LNCaP clone FGC (cell line): ENCODE results near the gene CSNK1G1.
"Not testable (repeated sequence)": the region's sequence is repeated elsewhere in the genome, so short reads cannot be mapped to it uniquely, and the experiment has no call there.

Experiments
- DNase-seq: peaks from one replicate; pipeline ENCODE4 v3.0.0-alpha.2; 2011; ENCODE audit warnings: low read depth
- H3K4me3 ChIP-seq: 2 replicates; pipeline ENCODE4 v1.5.1; 2011; ENCODE audit warnings: mild to moderate bottlenecking, low read depth, low read length, control low read depth
- TF ChIP-seq, protein P1 (sequence below): IDR thresholded peaks from 2 replicates; pipeline ENCODE4 v1.5.1; 2012; ENCODE audit warnings: mild to moderate bottlenecking; ENCODE audit not compliant: control insufficient read depth, insufficient read depth; ENCODE audit errors: extremely low read depth

CSNK1G1 gene

DNA sequence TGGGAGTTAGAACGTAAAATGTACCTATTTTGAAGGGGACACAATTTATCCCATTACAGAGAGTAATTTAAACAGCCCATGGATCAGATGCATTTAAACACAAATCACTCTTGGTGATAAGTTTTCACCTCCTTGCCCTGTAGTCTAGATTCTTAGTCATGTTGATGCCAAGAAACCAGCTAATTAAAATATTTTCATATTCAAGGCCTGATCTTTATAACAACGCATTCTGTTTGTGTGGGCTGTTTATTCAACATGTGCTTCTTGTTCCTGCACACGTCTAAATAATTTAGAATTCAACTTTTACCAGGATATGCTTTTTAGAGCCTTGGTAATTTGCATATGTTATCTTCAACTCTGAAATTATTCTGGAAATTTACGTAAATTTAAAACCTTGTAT is 234.4 kb downstream of the CSNK1G1 start:
- no peak for DNase-seq
- H3K4me3 ChIP-seq: no peak overlapping the region
- TF ChIP-seq, protein P1, sequence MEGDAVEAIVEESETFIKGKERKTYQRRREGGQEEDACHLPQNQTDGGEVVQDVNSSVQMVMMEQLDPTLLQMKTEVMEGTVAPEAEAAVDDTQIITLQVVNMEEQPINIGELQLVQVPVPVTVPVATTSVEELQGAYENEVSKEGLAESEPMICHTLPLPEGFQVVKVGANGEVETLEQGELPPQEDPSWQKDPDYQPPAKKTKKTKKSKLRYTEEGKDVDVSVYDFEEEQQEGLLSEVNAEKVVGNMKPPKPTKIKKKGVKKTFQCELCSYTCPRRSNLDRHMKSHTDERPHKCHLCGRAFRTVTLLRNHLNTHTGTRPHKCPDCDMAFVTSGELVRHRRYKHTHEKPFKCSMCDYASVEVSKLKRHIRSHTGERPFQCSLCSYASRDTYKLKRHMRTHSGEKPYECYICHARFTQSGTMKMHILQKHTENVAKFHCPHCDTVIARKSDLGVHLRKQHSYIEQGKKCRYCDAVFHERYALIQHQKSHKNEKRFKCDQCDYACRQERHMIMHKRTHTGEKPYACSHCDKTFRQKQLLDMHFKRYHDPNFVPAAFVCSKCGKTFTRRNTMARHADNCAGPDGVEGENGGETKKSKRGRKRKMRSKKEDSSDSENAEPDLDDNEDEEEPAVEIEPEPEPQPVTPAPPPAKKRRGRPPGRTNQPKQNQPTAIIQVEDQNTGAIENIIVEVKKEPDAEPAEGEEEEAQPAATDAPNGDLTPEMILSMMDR: no peak

DNA sequence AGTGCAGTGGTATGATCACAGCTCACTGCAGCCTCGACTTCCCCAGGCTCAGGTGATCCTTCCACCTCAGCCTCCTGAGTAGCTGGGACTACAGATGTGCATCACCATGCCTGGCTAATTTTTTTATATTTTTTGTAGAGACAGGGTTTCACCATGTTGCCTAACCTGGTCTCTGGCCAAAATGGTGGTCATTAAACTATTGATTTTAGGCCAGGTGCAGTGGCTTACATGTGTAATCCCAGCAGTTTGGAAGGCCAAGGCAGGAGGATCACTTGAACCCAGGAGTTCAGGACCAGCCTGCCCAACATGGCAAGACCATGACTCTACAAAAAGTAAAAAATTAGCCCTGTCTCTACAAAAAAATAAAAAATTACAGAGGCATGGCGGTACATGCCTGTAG is 235.7 kb downstream of the CSNK1G1 start:
- not testable (repeated sequence) for H3K4me3 ChIP-seq, DNase-seq

DNA sequence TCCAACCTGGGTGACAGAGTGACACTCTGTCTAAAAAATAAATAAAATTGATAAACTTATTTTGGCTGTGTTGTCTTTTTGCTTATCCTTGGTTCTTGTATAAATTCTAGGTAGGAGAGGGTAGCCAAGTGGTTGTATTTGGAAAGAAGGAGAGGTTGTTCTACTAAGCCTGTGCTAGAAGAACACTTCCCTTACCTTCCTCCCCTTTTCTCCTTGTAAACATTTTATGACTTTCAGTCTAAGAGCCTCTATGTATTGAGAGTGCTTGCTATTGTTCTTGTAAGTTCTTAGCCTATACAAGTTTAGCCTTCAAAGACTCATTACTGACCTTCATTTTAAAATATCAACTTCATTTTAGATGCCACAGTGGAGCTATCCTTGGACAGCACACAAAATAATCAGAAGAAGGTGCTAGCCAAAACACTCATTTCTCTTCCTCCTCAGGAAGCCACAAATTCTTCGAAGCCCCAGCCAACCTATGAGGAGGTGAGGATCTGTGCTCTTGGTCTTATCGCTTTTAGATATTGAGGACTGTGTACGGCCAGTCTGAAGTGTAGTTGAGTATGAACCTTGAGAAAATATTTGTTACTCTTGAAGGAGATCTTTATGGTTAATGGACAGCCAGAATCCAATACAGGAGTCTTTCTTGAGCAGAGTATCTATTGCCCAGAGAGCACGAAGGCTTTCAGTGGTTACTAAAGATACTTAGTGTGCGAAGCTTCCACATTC is 238.1 kb downstream of the CSNK1G1 start:
- DNase-seq: no peak
- no peak overlapping the region for H3K4me3 ChIP-seq
- TF ChIP-seq, protein P1: no peak
